C4-2B (cell line): Measurements from ENCODE around the gene LSM4.

Experiments
- ZFX ChIP-seq: fragments of 450-650 bp; IDR thresholded peaks from 2 replicates; pipeline ENCODE4 v1.6.1; 2017
- TF ChIP-seq, protein P1 (sequence below): fragments of 450-650 bp; conservative IDR thresholded peaks from 2 replicates; pipeline ENCODE4 v1.5.1; 2017; ENCODE audit warnings: mild to moderate bottlenecking

DNA sequence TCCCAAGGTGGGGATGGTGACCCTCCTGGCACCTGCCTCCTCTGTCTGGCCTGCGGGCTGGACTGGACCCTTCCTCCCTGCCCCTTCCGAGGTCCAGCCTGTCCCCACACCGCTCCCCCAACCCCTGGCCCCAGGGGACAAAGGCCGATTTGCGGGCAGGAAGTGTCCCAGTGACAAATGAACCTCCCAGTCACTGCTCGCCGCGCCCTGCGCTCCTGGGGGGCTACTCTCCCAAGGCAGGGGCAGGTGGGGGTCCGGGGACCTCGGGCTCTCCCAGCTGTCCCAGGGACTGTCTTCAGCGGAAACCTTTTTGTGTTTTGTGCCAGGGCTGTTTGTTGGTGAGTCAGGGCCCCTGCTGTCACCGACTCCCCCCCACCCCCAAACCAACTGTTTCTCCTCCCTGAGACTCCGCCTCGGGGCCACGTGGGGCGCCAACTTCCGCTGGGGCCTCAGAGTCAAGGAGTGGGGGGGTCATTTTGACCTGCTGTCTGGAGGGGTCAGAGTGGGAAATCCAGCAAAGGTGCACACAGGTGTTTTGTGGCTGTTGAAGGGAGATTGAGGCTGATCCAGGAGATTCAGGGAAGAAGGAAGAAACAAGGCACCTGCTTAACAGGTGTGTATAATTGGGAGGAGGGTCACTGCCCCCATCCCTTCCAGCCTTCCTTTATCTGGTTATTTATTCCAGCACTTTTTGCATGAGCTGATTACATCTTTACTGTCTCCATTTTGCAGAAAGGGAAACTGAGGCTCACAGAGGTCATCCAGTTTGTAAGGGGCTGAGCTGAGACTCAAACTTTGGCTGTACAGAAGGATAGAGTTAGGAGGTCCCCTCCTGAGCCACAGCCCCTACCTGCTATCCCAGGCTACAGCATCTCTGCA lies 18.4 kb upstream of the LSM4 start:
- TF ChIP-seq, protein P1, sequence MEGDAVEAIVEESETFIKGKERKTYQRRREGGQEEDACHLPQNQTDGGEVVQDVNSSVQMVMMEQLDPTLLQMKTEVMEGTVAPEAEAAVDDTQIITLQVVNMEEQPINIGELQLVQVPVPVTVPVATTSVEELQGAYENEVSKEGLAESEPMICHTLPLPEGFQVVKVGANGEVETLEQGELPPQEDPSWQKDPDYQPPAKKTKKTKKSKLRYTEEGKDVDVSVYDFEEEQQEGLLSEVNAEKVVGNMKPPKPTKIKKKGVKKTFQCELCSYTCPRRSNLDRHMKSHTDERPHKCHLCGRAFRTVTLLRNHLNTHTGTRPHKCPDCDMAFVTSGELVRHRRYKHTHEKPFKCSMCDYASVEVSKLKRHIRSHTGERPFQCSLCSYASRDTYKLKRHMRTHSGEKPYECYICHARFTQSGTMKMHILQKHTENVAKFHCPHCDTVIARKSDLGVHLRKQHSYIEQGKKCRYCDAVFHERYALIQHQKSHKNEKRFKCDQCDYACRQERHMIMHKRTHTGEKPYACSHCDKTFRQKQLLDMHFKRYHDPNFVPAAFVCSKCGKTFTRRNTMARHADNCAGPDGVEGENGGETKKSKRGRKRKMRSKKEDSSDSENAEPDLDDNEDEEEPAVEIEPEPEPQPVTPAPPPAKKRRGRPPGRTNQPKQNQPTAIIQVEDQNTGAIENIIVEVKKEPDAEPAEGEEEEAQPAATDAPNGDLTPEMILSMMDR = no peak
- TF ChIP-seq ZFX = no peak
